H9 (cell line): Measurements from ENCODE around the gene DDX59. TPM values are rescaled to one million over a fixed set of nuclear protein-coding genes. Genes with fewer than 3 reads are reported as not detected.

Source experiments
- DNase-seq: peaks from one replicate; pipeline ENCODE4 v3.0.0-alpha.2; 2017
- H2AFZ ChIP-seq: one replicate; pipeline ENCODE4 v1.6.1; 2013; ENCODE audit warnings: mild to moderate bottlenecking, low read length, control low read depth, moderate library complexity
- H2AK5ac ChIP-seq: 2 replicates; pipeline ENCODE4 v1.6.1; 2013; ENCODE audit warnings: low read length, control low read depth, mixed read lengths; ENCODE audit not compliant: insufficient read length
- H2BK120ac ChIP-seq: one replicate; pipeline ENCODE4 v1.6.1; 2013; ENCODE audit warnings: low read depth, mild to moderate bottlenecking, low read length, control low read depth, inconsistent platforms; ENCODE audit not compliant: poor library complexity, severe bottlenecking
- H2BK12ac ChIP-seq: 2 replicates; pipeline ENCODE4 v1.6.1; 2013; ENCODE audit warnings: low read length, control low read depth, mixed read lengths, low read depth; ENCODE audit not compliant: insufficient read length
- H2BK15ac ChIP-seq: 2 replicates; pipeline ENCODE4 v1.6.1; 2013; ENCODE audit warnings: low read depth, low read length, control low read depth
- H2BK20ac ChIP-seq: one replicate; pipeline ENCODE4 v1.6.1; 2013; ENCODE audit warnings: low read depth, mild to moderate bottlenecking, low read length, control low read depth, inconsistent platforms; ENCODE audit not compliant: poor library complexity, severe bottlenecking
- H2BK5ac ChIP-seq: 2 replicates; pipeline ENCODE4 v1.6.1; 2013; ENCODE audit warnings: low read length, control low read depth, mixed read lengths; ENCODE audit not compliant: insufficient read length
- H3K14ac ChIP-seq: 2 replicates; pipeline ENCODE4 v1.6.1; 2013; ENCODE audit warnings: low read length, control low read depth; ENCODE audit not compliant: insufficient read depth
- H3K18ac ChIP-seq: 2 replicates; pipeline ENCODE4 v1.6.1; 2013; ENCODE audit warnings: low read depth, mild to moderate bottlenecking, mixed read lengths, low read length, control low read depth; ENCODE audit not compliant: insufficient read length
- H3K23ac ChIP-seq: 2 replicates; pipeline ENCODE4 v1.6.1; 2013; ENCODE audit warnings: low read length, control low read depth, mixed read lengths, low read depth; ENCODE audit not compliant: insufficient read length
- H3K23me2 ChIP-seq: 2 replicates; pipeline ENCODE4 v1.6.1; 2013; ENCODE audit warnings: low read depth, mild to moderate bottlenecking, mixed read lengths, low read length, control low read depth; ENCODE audit not compliant: insufficient read length, poor library complexity, severe bottlenecking
- H3K27ac ChIP-seq: 2 replicates; pipeline ENCODE4 v1.5.1; 2013; ENCODE audit warnings: low read length, control low read depth, mixed read lengths, low read depth; ENCODE audit not compliant: insufficient read length
- H3K27me3 ChIP-seq: 2 replicates; pipeline ENCODE4 v1.6.1; 2013; ENCODE audit warnings: low read length, control low read depth, inconsistent platforms; ENCODE audit not compliant: insufficient read depth
- H3K4ac ChIP-seq: 2 replicates; pipeline ENCODE4 v1.6.1; 2013; ENCODE audit warnings: low read depth, mild to moderate bottlenecking, control low read depth, inconsistent platforms, low read length, moderate library complexity
- H3K4me1 ChIP-seq: 2 replicates; pipeline ENCODE4 v1.6.1; 2013; ENCODE audit warnings: low read length, control low read depth, inconsistent platforms; ENCODE audit not compliant: insufficient read depth
- H3K4me2 ChIP-seq: 2 replicates; pipeline ENCODE4 v1.6.1; 2013; ENCODE audit warnings: low read length, control low read depth, mixed read lengths; ENCODE audit not compliant: insufficient read length, insufficient read depth
- H3K56ac ChIP-seq: 2 replicates; pipeline ENCODE4 v1.6.1; 2013; ENCODE audit warnings: low read depth, mild to moderate bottlenecking, mixed read lengths, low read length, control low read depth; ENCODE audit not compliant: insufficient read length
- H3K79me1 ChIP-seq: 2 replicates; pipeline ENCODE4 v1.6.1; 2013; ENCODE audit warnings: low read depth, mild to moderate bottlenecking, moderate library complexity, low read length, control low read depth, inconsistent platforms; ENCODE audit not compliant: insufficient read depth, poor library complexity, severe bottlenecking
- H3K79me2 ChIP-seq: 2 replicates; pipeline ENCODE4 v1.6.1; 2013; ENCODE audit warnings: low read length, control low read depth, inconsistent platforms; ENCODE audit not compliant: insufficient read depth
- H3K9ac ChIP-seq: 2 replicates; pipeline ENCODE4 v1.6.1; 2013; ENCODE audit warnings: low read length, control low read depth, mixed read lengths; ENCODE audit not compliant: insufficient read length; ENCODE audit errors: extremely low read depth
- H3K9me3 ChIP-seq: one replicate; pipeline ENCODE4 v1.6.1; 2013; ENCODE audit warnings: low read depth, low read length, inconsistent platforms; ENCODE audit not compliant: control insufficient read depth
- H3T11ph ChIP-seq: one replicate; pipeline ENCODE4 v1.6.1; 2013; ENCODE audit warnings: mild to moderate bottlenecking, low read length, control low read depth, inconsistent platforms
- H4K20me1 ChIP-seq: one replicate; pipeline ENCODE4 v1.6.1; 2013; ENCODE audit not compliant: control insufficient read depth, insufficient read length, insufficient read depth
- H4K5ac ChIP-seq: 2 replicates; pipeline ENCODE4 v1.6.1; 2013; ENCODE audit warnings: low read depth, mild to moderate bottlenecking, mixed read lengths, low read length, control low read depth; ENCODE audit not compliant: insufficient read length
- H4K8ac ChIP-seq: replicated peaks from 2 replicates; pipeline ENCODE4 v1.6.1; 2013; ENCODE audit warnings: low read length, control low read depth, mixed read lengths, low read depth; ENCODE audit not compliant: insufficient read length
- H4K91ac ChIP-seq: 2 replicates; pipeline ENCODE4 v1.6.1; 2013; ENCODE audit warnings: low read depth, mild to moderate bottlenecking, moderate library complexity, mixed read lengths, low read length, control low read depth; ENCODE audit not compliant: insufficient read length
- H3K27ac Mint-ChIP-seq, 3 experiments: 2 replicates in 2 of 3; 3 replicates in 1 of 3; pipeline ENCODE4 v1.8.0; 2020 to 2021; ENCODE audit warnings: mixed read lengths in 3 of 3, mild to moderate bottlenecking in 1 of 3, moderate library complexity in 1 of 3
- H3K27me3 Mint-ChIP-seq: 2 replicates; pipeline ENCODE4 v1.8.0; 2021; ENCODE audit warnings: low read depth, mild to moderate bottlenecking, moderate library complexity, mixed read lengths
- H3K36me3 Mint-ChIP-seq, 3 experiments: 2 replicates in 2 of 3; 3 replicates in 1 of 3; pipeline ENCODE4 v1.8.0; 2020 to 2021; ENCODE audit warnings: low read depth in 3 of 3, mixed read lengths in 3 of 3; ENCODE audit not compliant: insufficient read depth in 1 of 3
- H3K4me1 Mint-ChIP-seq, 2 experiments: 2 replicates each; pipeline ENCODE4 v1.8.0; 2020; ENCODE audit warnings: mixed read lengths in 2 of 2
- H3K4me3 Mint-ChIP-seq, 2 experiments: 2 replicates in 1 of 2; 3 replicates in 1 of 2; pipeline ENCODE4 v1.8.0; 2020 to 2021; ENCODE audit warnings: mild to moderate bottlenecking in 2 of 2, mixed read lengths in 2 of 2, moderate library complexity in 1 of 2
- H3K9me3 Mint-ChIP-seq, 2 experiments: 2 replicates in 1 of 2; 3 replicates in 1 of 2; pipeline ENCODE4 v1.8.0; 2020; ENCODE audit warnings: mild to moderate bottlenecking in 2 of 2, mixed read lengths in 2 of 2, moderate library complexity in 1 of 2
- CTCF ChIP-seq: fragments of 200-600 bp; sonication (generic); conservative IDR thresholded peaks from 3 replicates; pipeline ENCODE4 v1.8.0; 2021; ENCODE audit warnings: antibody characterized with exemption, mild to moderate bottlenecking
- WGBS: extraction: QIAGEN DNeasy Blood & Tissue Kit; methylation state at CpG from one replicate; pipeline ENCODE4 v1.1.7; 2013; ENCODE audit warnings: missing lambda C conversion rate, low lambda C conversion rate, mixed read lengths; ENCODE audit not compliant: insufficient read length; ENCODE audit errors: extremely low coverage; 5-methylcytosine and 5-hydroxymethylcytosine counted together
- total RNA-seq: library from RNA; stranded (reverse); gene quantifications from 2 replicates; pipeline ENCODE4 v1.2.1, GENCODE V29; 2021

The DDX59 gene
- total RNA-seq, 1 experiment from 2014 or later = 14.0 TPM

GRCh38 chr1:200652378-200652777, 17.3 kb downstream of the DDX59 start:
- Histone ChIP-seq H3K9me3 (no peaks in the 10 kb centered on the region), H3K79me1 (no peaks in the 10 kb centered on the region), H2BK5ac (no peak overlapping the region), H3K79me2 (no peaks in the 10 kb centered on the region), H2BK15ac (no peak overlapping the region), H3K27ac (no peak overlapping the region), H2BK120ac (no peak overlapping the region), H4K5ac (no peak overlapping the region), H3K56ac (no peak overlapping the region), H3K23me2 (no peaks in the 10 kb centered on the region), H4K91ac (no peak overlapping the region), H3K23ac (no peak overlapping the region), H2BK20ac (no peak overlapping the region), H3K27me3 (no peaks in the 10 kb centered on the region), H3K4me2 (no peak overlapping the region), H2AK5ac (no peak overlapping the region), H3K9ac (no peak overlapping the region), H3K4ac (no peak overlapping the region), H3K14ac (no peak overlapping the region), H2BK12ac (no peak overlapping the region), H4K8ac (no peak overlapping the region), H3K18ac (no peak overlapping the region), H2AFZ (no peak overlapping the region), H3K4me1 (no peaks in the 10 kb centered on the region), H4K20me1 (no peaks in the 10 kb centered on the region), H3T11ph (no peak overlapping the region)
- Mint-ChIP-seq H3K27me3 (no peaks in the 10 kb centered on the region), H3K9me3 (no peaks in the 10 kb centered on the region), H3K27ac (no peak overlapping the region), H3K36me3 (peaks cover 29 to 51% (median 50%) of the 10 kb centered on the region in 3 experiments; a peak in 6 of 7 replicates), H3K4me3 (no peak overlapping the region), H3K4me1 (peaks cover 9 to 13% of the 10 kb centered on the region in 2 experiments; a peak in 3 of 4 replicates)
- DNase-seq = no peak
- WGBS = no CpG with 5 or more reads among the region's 1 CpG
- no peak for TF ChIP-seq CTCF
